Suppressor macrophage (primary cell): ENCODE data around the gene MSANTD1.

Source experiments
- DNase-seq, 4 experiments: peaks; one replicate each; pipeline ENCODE4 v3.0.0-alpha.2; 2020 to 2022
- total RNA-seq, 17 experiments: gene quantifications; one replicate each; lab custom pipeline; 2026; ENCODE audit warnings: mixed read lengths in 6 of 17, inconsistent platforms in 3 of 17; lab: John Stamatoyannopoulos, UW

Gene MSANTD1
- 0.14 to 3.9 (median 0.54) reads per million in 17 experiments for total RNA-seq

DNA sequence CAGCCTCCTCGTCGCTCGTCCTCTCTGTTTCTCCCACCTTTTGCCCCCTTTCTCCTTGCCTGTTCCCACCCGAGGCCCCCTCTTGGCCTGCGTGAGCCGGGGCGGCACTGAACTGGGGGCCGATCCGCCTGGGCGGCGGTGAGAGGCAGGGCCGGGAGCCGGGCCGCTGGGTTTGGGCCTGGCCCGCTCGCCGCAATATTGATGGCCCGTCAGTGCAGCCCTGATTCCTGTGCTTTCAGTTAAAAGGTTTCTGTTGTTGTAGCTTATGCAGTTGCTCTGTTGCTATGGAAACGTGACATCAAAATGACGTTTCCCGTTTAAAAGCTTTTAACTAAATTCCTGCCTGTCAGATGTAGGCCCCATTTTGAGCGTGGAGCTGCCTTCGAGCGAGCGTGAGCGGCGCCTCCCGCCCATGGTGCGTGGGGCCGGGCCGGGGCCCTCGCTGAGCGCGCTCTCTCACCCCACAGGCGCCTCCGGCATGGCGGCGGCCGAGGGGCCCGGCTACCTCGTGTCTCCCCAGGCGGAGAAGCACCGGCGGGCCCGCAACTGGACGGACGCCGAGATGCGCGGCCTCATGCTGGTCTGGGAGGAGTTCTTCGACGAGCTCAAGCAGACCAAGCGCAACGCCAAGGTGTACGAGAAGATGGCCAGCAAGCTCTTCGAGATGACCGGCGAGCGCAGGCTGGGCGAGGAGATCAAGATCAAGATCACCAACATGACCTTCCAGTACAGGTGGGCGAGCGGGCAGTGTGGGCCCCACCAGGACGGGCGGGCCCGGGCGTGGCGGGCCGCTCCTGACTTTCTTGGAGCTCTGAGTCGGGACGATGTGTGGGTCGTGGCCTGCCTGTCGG lies at the start of gene MSANTD1:
MSANTD1 (plus strand) TSS at position 349 of the 851 bp plus-strand sequence; CDS start at position 413, 64 bp downstream.
- peak in 1 of 4 experiments; percentile 16 for DNase-seq

DNA sequence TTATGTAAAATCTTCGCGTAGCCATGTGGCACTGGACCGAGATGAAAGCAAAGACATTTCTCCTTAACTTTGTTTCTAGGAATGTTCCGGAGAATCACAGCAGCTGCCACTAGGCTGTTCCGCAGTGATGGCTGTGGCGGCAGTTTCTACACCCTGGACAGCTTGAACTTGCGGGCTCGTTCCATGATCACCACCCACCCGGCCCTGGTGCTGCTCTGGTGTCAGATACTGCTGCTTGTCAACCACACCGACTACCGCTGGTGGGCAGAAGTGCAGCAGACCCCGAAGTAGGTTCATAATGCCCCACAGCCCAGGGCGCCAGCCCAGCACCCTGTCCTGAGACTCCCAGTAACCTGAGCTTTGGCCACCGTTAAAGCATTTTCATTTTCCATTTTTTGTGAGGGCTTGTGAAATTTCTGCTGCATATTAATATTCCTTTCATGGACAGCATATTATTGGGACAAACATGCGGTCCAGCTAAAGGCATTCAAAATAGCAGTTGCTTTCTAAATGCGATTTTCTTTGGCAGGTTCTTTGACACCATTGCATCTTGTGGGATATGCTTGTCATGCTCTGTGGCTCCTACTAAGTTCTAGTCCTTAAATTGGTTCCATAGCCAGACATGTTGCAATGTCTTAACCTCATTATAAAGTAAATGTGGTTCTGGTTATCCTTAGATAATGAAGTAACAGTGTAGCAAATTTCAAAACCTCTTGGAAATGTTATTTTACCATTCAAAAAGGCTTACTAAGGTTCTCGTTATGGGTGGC lies 49.1 kb upstream of the MSANTD1 start:
- DNase-seq: no peak

DNA sequence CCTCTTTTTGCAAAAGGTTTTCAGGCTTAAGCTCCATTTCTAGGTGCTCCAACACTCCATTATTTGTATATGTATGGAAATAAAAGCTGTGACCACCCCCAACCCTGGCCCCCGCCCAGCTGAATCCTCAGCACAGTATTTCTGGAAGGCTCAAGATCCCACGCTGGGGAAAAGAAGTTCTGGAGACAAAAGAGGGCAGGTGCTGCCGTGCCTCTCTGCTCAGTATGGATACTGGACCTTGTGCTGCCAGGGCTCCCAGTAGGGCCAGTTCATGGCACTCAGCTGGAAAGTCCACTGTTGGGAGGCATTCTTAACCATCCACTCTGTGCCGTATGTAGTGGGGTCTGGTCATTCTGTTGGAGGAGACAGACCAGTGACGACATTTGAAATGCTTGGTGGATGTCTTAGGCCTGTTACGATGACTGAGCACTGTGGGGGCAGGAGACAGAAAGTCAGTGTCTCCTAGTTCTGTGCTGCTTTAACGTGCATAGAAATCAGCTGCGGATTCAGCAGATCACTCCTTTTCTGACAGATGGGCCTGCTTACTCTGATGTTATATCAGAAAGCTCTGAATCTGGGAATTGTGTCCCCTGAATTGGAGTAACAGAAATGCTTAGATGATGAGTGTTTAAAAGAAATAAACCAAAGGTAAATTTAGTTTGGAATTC lies 48.4 kb upstream of the MSANTD1 start:
- DNase-seq: no peak

DNA sequence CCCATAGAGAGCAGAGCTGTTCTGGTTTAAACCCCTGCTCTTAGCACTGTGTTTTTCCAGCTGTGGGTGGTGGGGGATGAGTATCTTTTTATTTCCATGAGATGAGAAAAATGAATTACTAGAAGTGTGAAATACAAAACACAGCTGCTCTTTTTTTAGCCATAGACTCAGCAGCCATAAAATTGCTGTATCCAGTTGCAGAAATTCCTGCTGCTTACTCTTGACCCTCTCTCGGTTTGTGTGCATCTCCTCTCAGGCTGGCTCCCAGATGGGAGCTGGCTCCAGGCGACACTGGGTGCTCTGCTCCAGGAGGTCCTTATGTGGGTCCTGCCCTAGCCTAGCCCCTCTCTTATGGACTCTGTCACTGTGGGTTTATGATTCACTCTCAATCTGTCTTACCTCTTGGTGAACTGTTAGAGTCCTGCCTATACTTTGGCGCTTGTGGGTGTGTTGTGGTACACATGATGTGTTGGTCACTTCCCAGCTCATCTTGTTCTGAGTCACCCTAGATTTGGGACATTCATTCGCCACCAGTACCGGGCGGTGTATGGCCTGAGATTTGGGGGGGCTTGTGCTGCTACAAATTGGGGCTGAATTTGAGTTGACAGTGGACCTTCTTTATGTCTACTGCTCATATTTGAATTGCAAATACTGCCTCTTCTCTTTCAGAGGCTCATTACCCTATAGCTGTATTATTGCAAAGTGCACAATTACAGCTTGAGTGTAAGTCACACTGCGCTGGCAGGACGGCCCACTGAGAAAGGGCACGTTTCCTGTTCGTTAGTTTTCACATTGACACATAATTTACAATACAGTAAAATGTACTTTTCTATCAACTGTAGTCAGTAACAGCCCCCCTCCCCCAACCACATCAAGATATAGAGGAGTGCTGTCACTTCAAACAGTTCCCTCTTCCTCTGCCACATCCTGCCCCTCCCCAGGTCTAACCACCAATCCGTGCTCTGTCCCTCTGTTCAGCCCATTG lies 46.9 kb upstream of the MSANTD1 start:
- peak; percentile 72 to 90 (median 80) for DNase-seq

DNA sequence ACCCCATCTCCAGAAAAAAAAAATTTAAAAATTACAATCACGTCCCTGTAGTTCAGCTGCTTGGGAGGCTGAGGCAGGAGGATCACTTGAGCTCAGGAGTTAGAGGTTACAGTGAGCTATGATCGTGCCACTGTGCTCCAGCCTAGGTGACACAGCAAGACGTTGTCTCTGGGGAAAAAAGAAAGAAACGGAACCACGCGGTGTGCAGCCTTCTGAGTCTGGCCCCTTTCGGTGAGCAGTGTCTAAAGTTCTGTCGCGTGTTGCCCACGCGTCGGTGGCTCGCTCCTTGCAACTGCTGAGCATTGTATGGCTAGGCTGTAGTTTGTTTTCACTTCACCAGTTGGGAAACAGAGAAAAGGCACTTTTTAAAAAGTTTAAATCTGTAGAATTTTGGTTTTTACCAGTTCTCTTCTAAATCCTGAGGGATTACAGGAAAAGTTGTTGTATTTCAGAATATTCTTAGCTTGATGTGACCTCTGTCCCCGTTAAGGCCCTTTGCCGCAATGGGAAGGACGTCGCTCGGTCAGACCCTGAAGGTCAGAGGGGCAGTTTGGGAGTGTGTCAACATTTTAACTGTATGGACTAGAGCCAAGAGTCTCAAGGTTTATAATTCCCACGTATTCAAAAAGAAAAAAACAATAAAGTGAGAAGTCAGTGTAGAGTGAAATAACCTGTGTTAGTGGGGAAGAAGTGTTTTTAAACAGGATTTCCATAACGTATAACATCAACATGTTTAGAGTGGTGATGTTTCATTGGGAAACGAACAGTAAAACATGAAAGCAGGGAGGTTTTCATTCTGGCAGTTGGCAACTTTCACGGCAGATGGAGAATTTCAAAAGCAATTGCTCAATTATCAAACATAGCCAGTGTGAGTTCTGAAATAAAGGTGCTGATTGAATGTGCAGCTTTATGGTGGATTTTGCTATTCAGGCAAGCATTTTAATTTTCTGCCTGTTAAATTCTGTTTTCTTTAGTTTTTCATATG lies 45.8 kb upstream of the MSANTD1 start:
- peak; percentile 18 to 58 (median 47) for DNase-seq

DNA sequence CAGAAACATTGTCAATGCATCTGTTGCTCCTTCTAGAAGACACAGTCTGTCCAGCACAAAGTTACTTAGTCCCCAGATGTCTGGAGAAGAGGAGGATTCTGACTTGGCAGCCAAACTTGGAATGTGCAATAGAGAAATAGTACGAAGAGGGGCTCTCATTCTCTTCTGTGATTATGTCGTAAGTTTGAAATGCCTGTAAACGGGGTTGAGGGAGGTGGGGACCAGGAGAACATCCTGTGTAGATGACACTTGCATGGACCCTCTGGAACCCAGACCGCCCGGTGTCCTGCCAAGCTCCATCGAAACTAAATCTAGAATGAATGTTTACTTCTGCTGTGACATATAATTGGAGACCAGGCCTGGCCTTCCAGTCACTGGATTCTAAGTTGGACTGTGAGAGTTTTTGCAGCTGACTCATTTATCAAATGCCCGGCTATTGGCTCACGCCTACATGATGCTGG lies 45.0 kb upstream of the MSANTD1 start:
- DNase-seq: peak in 2 of 4 experiments; percentile 21 to 46

DNA sequence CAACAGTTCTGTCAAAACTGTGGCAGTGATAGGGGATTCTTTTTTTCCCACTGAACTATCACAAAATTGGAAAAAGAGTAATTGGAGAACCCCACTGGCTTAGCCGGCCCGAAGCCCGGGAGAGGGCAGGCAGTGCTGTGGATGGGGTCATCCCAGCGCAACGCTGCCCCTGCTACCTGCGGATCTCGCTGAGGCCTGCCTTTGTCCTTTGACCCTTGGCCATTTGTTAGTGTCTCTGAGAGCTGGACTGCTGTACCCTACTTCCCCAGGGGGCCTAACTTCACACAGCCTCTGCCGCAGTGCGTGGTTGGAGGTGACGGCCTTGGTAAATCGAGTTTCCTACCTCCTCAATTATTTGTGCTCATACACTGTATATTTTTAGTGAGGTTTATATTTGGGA lies 43.0 kb upstream of the MSANTD1 start:
- DNase-seq: no peak

DNA sequence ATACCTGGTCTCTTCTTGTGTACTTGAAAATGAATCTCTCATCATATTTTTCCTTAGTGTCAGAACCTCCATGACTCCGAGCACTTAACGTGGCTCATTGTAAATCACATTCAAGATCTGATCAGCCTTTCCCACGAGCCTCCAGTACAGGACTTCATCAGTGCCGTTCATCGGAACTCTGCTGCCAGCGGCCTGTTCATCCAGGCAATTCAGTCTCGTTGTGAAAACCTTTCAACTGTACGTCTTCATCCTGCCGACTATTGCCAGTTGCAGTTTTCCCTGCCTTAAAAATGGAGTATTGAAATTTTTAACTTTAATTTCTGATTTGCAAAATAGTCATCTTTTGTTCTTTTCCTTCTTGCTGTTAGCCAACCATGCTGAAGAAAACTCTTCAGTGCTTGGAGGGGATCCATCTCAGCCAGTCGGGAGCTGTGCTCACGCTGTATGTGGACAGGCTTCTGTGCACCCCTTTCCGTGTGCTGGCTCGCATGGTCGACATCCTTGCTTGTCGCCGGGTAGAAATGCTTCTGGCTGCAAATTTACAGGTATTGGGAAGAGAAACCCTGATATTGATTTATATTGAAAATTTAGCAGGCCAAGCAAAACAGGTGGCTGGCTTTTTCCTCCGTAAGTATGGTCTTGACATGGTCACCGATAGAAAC lies 42.4 kb upstream of the MSANTD1 start:
- DNase-seq: no peak

DNA sequence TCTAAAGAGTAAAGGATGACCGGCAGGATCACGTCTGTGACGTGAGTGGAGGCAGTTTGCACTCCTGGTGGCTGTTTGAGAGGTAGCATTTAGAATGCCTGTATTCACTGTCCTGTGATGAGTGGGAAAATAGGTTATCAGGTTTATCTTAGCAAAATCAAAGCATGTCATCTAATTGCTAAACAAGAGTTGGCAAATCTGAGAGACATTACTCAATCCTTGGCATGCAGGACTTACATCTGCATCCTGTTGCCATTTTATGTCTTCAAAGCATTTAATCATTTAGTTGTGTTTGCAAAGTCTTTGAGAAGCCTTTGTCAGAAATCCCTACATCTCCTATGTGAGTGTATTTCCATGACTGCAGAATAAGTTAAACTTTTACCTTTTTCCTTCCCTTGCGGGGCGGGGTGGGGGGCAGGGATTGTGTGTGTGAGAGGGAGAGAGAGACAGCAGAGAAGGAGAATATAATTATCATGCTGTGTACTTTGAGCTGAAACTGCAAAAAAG lies 41.4 kb upstream of the MSANTD1 start:
- DNase-seq: peak in 2 of 4 experiments; percentile 20 to 50

- no peak for DNase-seq
These were observed 40.1 kb upstream of the MSANTD1 start for GRCh38 chr4:3208826-3209225.

DNA sequence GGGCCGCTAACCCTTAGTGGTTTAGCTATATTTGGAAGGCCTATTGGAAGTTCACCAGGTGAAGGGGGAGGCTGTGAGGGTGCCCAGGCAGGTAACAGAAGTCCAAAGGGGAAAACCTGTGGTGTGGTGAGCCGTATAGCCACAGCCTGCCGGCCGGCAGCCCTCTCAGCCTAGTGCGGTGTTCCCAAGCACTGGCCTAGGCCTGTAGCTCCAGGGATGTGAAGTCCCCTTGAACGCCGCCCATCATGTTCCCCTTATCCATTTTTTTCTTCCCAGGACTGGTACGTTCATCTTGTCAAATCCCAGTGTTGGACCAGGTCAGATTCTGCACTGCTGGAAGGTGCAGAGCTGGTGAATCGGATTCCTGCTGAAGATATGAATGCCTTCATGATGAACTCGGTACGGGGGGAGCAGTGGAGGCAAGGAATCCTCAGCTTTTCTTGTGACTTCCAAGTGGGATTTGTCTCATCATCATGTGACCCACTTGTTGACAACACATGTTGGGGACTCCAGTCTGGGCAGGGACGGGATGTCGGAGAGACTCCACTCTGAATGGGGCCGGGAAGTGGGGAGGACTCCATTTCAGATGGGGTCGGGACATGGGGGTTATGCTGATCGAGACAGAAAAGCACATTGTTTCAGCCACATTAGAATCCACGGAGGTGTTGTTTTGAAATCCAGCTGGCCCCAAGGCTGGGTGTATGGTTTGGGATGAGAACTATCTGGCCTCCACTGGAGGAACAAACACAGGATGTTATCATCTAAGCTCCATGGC lies 39.2 kb upstream of the MSANTD1 start:
- no peak for DNase-seq

DNA sequence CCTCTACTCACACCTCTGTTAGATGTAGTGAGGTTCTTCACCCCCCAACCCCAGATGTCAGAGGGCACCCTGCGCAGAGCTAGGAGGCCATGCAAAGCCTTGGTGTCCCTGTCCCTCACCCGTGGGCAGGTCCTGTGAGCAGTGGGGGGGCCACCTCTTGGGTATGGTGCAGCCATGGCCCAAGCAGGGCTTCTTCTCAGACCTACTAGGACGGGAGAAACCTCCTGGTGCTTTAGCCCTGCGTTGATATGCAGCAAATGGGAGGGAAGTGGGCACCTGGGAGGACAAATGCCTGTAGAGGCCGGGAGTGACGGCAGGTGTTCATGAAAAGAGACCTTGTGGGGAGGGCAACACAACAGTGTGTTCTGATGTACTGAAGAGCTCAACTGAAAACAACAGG lies 38.5 kb upstream of the MSANTD1 start:
- DNase-seq: no peak

- DNase-seq: no peak
These were observed 37.1 kb upstream of the MSANTD1 start for GRCh38 chr4:3211866-3212265.

DNA sequence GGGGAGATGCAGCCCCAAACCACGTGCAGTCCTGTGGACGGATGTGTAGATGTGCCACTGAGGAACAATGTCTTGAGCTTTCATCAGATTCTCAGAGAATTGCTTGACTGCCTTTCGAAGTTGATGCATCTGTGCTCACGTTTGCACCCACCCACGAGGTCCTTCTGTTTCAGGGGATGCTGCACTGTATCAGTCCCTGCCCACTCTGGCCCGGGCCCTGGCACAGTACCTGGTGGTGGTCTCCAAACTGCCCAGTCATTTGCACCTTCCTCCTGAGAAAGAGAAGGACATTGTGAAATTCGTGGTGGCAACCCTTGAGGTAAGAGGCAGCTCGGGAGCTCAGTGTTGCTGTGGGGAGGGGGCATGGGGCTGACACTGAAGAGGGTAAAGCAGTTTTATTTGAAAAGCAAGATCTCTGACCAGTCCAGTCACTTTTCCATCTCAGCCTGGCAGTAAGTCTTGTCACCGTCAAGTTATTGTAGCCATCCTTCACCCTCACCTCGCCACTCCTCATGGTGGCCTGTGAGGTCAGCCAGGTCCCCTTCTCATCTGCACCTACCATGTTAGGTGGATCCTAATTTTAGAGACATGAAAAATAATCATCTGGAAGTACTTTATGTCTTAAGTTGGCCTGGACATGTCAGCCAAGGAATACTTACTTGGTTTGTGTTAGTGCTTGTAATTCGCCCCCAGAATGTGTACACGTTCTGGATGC lies 36.4 kb upstream of the MSANTD1 start:
- DNase-seq: no peak

DNA sequence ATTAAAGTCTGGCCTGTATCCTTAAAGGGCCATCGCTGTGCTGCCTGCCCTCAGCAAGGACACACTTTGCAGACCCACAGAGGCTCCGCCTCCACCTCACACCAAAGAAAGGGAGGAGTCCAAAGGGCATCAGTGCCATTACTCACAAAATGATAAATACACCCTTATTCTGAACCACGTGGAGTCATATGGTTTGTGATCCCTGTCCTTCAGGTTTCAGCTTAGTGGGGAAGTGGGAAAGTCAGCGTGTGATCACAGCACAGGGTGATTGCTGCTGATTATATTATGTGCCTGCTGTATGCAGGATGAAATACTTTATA lies 35.9 kb upstream of the MSANTD1 start:
- no peak for DNase-seq

DNA sequence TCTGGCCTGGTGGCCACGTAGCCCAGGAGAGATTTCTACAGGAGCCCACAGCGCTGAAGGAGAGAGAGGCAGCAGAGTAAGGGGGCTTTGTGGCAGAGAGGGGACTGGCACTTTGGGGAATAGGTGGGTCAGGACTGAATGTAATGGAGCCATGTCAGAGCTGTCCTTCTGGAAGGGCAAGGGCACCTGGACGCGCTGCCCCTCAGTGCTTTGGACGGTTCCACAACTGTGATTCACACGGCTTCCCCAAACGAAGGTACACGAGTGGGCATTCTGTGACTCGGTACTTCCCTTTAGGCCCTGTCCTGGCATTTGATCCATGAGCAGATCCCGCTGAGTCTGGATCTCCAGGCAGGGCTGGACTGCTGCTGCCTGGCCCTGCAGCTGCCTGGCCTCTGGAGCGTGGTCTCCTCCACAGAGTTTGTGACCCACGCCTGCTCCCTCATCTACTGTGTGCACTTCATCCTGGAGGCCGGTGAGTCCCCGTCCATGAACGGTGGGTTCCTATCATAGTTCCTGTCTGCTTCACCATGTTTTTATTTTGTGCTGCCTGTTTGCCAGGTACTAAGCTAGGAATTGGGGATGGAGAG lies 35.2 kb upstream of the MSANTD1 start:
- no peak for DNase-seq

DNA sequence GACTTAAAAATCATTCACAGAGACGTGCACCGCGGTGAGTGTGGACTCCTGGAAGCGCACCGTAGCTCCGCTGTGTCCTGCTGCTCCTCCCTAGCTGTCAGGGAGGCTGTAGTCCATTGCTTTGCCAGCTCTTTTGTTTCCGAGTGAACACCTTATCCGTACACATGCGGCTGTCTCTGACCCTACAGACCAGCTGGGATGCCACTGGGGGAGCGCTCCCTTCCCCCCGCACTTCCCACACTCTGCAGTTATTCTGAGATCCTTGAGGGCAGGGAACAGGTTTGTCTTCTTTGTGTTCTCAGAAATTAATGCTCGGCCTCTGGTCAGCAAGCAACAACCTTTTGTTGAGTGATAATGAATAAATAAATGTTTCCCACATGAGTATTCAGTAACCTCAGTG lies 33.7 kb upstream of the MSANTD1 start:
- DNase-seq: no peak

DNA sequence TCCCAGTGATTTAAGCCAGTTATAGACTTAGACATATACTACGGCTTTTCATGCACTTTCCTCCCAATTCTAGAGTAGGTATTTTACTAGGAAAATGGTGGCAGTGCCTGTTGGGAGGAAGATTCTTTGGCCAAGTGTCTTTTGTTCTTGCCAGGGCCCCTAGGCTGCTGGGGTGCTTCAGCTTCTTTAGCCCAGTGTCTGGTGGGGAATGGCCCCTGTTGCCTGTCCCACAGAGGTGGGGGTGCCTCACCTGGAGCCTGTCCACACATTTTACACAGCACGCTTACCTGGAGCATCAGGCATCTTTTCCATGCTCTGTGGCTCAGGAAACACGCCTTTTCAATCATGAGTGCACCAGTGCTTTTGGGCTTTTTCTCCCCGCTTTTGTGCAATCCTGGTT lies 33.2 kb upstream of the MSANTD1 start:
- no peak for DNase-seq
